HG03575 (cell line): ENCODE measurements around the gene BABAM2.

Source experiments
- ATAC-seq: cut with Tn5 transposase; IDR thresholded peaks from one replicate; pipeline ENCODE4 v1.9.1; 2021; ENCODE audit not compliant: unreplicated experiment, insufficient number of reproducible peaks, low FRiP score; ENCODE audit errors: extremely low read depth

The BABAM2 gene

DNA sequence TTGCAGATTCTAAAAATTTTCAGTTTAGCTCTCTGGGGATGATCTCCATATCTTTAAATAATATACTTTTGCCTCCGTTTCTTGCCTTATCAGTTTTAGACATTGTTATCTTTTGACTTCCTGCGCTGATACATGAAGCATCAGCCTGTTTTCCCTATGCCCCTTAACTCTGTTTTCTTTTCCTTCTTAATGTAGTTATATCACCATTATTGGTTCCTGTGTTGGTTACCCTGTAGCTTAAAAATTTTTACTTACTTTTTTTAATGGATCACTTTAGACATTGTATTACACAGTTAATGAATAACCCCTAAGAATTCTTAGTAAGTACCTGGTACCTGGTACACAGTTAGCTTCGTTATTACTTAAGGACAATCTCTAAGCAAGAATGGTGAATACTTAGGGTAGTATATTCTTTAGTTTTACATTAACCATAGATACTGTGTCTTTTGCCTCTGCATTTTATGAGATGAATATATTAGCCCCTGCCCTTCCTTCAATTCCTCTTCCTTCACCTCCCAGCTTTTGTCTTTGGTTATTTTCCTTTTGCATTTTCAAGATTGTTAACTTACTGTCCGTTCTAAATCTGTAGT is 40.9 kb downstream of the BABAM2 start:
- no peak for ATAC-seq

DNA sequence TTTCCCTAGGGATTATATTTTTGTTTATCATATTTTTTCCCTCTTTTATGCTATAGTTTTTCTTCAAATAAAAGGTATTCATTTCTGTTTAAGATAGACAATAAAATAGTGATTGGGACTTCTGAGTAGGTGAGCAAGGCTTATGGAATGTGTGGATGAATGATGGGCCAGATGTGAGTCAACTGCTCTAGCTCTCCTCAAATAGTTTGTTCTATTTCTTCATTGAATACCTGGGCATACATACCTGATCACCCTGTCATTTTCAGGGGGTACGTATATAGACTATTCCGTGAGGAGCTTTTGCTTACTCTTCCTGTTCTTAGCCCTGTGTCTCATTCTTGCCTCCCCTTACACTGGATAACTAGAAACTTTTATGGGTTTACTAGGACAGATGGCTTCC is 41.9 kb downstream of the BABAM2 start:
- ATAC-seq: no peak

GRCh38 chr2:27935026-27935425 is 44.5 kb downstream of the BABAM2 start:
- ATAC-seq: no peak

DNA sequence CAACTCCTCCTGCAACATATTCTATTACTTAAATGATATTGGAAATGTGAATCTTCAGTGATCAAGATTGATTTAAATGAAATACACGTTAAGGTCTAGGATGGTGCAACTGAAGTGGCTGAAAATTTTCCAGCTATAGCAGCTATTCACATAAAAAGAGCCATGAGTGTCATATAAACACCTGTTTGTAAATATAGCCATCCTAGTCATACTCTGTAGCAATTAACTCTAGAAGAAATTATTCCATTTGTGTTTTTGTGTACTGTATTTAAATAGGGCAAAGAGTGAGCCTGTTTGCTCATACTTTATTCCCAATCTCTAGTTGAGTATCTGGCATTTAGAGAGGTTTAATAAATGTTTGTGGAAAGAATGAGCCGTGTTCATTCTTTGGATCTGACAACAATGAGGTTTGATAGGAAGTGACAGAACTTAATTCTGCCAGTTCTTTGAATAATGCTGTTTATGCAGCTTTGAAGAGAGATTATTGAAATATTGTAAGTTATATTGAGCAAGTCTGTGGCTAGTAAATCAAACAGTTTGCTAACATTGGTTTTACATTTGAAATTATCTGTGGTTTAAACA is 49.7 kb downstream of the BABAM2 start:
- no peak for ATAC-seq

DNA sequence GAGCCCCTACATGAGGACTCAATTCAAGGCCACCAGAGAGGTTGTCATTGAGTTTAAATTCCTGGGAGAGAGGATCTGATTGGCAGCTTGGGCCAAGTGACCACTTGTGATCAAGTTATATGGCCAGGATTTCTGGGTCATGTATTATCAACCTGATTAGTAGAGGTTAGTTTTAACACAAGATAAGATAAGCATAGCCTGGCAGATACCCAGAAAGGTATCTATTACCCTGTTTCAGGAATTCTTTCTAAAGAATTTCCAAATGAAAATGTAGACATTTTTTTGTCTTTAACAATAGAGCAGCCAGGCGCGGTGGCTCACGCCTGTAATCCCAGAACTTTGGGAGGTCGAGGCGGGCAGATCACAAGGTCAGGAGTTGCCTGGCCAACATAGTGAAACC is 50.5 kb downstream of the BABAM2 start:
- no peak for ATAC-seq

GRCh38 chr2:27942612-27943547 is 52.4 kb downstream of the BABAM2 start:
- no peak for ATAC-seq

- no peak for ATAC-seq
Measured at GRCh38 chr2:27946530-27947060, 56.1 kb downstream of the BABAM2 start.

GRCh38 chr2:27952070-27952469 is 61.5 kb downstream of the BABAM2 start:
- ATAC-seq: no peak

- ATAC-seq: no peak
Measured at GRCh38 chr2:27953077-27953476, 62.5 kb downstream of the BABAM2 start.

DNA sequence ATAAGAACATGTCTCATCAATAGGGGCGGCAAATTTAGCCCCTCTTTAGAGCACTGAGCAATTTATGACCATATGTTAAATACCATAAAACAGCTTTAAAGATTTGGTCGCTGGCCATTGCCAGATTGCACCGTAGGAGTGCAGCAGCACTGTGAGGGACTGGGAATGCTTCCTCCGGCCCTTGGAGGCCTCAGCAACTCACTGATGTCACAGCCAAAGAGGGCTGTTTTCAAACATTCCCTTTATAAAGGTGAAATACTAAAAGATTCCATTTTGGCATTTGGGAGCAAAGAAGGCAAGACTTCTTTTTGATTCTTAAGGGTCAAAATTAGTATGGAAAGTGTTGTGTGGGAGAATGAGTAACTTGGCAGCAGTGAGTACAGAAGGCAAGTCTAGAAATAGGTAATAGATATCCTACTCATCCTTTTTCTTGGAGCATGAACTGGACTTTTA is 63.7 kb downstream of the BABAM2 start:
- no peak for ATAC-seq

- no peak for ATAC-seq
Measured at GRCh38 chr2:27954771-27955383, 64.3 kb downstream of the BABAM2 start.

DNA sequence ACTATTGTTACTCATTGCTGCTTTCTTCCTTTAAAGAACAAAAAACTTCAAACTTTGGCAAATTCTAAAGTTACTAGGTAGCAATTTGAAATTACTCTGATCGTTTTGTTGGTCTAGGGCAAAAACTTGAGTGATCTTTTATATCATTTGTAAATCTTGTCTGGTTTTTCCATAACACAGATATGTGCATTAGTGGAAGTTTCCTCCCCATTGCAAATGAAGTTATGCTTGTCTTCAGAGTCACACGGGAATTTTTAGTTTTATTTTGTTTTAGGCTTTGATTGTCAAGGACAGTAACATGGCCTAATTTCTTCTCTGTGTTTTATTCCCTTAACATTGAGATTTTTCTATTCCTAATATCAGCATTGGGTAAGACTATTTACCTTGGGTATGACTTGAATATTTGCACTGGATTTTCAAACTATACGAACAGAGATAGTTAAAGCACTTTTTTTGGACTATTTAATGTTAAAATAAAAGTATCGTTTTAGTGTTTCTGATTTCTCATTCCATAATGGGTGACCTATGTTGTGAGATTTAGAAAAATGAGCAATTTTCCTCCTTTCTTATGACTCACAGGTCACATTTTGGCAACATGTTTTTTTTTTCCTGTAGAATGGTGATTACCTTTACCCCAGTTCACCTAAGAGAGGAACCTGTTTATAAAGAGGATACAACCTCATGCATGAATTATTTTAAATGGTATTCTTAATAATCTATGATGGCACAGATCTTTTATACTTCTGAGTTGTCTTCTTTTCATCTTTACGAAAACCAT is 65.0 kb downstream of the BABAM2 start:
- ATAC-seq: no peak

GRCh38 chr2:27956888-27957287 is 66.4 kb downstream of the BABAM2 start:
- ATAC-seq: no peak

- no peak for ATAC-seq
Measured at GRCh38 chr2:27958711-27959378, 68.3 kb downstream of the BABAM2 start.

GRCh38 chr2:27959496-27959895 is 69.0 kb downstream of the BABAM2 start:
- no peak for ATAC-seq

GRCh38 chr2:27960237-27960912 is 69.8 kb downstream of the BABAM2 start:
- no peak for ATAC-seq

- no peak for ATAC-seq
Measured at GRCh38 chr2:27962006-27962405, 71.5 kb downstream of the BABAM2 start.

GRCh38 chr2:27963472-27963871 is 72.9 kb downstream of the BABAM2 start:
- ATAC-seq: no peak
